SKM-1 (cell line): ENCODE data around the gene SEMA5B.

Experiments
- DNase-seq: peaks from one replicate; lab custom pipeline; 2025; ENCODE audit not compliant: unreplicated experiment; lab: John Stamatoyannopoulos, UW

The SEMA5B gene

DNA sequence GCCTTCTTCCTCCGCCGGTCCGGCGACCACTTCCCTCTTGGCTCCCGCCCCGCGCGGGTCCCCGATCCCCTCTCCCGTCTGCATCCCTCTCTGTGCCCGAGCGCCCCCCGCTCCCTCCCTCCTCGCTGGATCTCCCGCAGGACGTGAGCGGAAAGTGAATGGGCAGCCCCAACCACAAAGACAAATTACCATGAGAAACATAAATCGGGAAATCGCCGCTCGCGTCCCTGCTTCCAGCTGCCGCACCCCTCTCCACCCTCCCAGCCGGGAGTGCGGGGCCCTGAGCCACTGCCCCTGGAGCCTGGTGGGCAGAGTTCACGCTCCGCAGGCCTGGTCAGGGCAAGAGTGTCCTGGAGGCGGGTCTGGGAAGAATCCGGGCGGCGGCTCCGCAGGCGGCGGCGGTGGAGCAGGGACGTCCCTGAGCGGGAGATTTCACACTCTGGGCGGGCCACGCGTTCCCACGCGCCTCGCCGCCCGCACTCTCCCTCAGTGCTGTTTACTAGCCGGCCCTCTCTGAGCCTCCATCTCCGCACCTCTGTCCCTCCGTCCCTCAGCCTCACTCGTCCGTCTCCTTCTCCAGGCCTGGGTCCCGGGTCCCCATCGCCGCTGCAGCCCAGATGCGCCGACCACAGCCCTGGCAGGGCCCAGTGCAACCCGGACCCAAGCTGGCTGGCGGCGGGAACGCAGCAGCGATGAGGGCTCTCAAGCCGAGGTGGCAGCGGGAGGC, 835 bp downstream of the SEMA5B start:
- no peak for DNase-seq

DNA sequence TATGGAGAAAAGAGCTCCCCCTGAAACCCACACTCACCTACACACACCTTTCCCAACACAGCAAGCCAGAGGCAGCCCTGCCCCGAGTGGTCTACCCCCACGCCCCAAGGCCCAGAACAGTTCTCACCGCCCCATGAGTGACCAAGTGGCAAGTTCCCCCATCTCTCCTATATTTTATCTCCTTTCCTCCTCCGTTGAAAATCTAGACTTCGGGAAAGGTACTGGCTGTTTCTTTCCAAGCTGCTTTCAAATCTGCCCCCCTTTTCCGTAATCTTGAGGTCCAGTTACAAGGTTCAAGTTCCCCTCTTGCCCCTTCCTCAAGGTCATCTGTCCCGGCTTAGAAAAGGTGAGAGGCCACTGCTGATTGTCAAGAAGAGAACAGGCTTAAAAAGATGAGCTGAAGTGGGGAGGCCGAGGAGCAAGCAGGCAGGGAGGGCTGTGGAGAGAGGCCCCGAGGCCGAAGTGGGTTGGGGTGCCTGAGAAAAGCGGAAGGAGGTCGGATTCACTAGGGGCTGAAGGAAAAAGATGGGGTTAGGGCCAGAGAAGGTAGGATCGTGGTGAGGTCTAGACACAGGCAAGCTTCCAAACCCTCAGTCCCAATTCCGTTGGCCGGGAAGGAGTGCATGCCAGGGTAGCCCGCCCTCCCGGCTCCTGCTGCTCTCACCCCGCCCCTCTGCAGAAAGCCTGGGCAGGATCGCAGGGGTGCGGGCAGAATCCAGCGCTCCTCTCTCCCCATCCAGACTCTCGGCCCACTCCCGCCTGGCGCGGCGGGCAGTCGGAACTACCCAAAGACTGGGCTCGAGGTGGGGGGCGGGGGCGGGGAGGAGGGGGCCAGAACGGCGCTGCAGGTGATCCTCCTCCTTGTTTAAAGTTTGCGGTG, 1.7 kb downstream of the SEMA5B start:
- DNase-seq, result no peak

GRCh38 chr3:123024056-123024455, 3.5 kb downstream of the SEMA5B start:
- DNase-seq, result no peak

GRCh38 chr3:123021996-123022510, 5.5 kb downstream of the SEMA5B start:
- DNase-seq, result no peak

GRCh38 chr3:123021388-123021787, 6.2 kb downstream of the SEMA5B start:
- DNase-seq, result no peak

GRCh38 chr3:123020709-123021108, 6.9 kb downstream of the SEMA5B start:
- no peak for DNase-seq

GRCh38 chr3:123019591-123019990, 8.0 kb downstream of the SEMA5B start:
- DNase-seq, result no peak

DNA sequence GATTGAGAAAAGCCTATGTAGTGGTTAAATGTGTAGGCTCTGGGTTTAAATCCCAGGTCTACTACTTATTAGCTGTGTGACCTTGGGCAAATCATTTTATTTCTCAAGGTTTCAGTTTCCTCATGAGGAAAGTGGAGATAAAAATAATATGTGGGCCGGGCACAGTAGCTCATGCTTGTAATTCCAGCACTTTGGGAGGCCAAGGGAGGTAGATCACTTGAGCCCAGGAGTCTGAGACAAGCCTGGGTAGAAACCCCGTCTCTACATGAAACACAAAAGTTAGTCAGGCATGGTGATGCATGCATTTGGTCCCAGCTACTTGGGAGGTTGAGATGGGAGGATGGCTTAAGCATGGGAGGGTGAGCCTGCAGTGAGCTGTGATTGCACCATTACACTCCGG, 8.4 kb downstream of the SEMA5B start:
- no peak for DNase-seq

DNA sequence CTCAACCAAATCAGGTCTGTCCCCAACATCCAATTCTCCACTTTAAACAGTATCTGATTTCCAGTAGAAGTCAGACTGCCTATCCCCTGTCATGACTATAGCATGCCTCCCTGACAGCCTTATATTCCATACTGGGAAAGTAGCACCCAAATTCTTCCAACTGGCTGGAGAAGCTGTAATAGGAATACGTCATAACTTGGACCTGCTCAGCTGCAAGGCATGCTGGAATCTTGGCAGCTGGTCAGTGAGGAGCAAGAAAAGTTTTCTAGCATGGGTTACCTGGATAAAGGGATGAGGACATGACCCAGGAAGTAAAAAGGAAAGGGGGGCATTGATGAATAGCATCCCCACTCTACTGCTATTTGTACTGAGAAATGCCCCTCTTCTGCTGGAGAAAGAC, 8.9 kb downstream of the SEMA5B start:
- no peak for DNase-seq

DNA sequence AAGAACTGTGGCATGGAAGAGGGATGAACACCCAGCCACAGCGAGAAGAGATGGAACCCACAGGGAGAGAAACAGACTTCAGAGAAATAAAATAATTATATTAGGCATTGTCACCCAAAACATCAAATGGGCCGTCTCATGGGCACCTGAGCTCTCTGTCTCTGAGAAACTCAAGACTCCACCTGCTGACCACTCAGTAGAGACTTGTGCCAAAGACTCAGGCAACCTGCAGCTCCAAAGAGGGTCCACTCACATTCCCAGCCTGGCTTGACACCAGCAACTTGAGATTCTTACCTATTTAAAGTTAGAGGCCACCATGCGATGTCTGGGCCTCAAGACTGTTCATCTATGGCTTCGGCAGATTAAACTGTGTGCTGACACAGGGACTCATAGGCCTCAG, 12.0 kb downstream of the SEMA5B start:
- no peak for DNase-seq

GRCh38 chr3:123013876-123014275, 13.7 kb downstream of the SEMA5B start:
- no peak for DNase-seq

DNA sequence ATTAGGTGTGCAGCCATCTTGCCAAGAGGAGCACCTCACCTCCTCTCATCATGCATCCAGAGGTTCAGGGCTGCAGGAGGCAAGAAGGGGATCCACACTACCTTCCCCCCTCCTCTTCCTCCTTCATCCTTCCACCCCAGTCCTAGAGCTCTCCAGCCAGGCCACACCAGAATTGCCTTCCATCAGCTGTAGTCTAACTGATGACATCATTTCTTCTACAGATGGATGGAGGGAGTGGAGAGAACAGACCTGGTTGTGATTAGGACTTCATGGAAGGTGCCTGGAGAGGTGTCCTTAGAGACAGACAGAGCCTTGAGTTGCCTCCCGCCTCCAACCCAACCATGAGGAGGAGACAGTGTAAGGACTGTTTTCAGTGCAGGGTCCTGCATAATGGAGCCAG, 14.9 kb downstream of the SEMA5B start:
- no peak for DNase-seq

DNA sequence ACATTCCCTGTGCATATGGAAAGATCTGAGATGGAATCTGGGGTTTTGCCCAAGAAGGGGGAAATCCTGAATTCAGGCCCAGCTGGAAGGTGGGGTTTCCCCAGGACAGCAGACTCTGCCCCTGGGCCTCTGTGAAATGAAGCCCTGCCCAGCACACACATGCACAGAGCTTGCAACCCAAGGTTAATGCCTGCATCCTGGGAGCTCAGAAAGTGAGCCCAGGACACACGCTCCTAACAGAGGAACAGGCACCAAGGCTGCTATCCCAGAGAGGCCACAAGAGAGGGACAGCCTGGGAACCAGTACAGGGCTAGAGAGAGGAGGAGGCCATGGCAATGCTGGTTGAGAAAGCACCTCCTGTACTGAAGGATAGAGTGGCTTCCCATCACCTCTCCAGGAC, 16.1 kb downstream of the SEMA5B start:
- no peak for DNase-seq

GRCh38 chr3:123008840-123009239, 18.7 kb downstream of the SEMA5B start:
- DNase-seq, result no peak

GRCh38 chr3:123006609-123007008, 21.0 kb downstream of the SEMA5B start:
- no peak for DNase-seq

DNA sequence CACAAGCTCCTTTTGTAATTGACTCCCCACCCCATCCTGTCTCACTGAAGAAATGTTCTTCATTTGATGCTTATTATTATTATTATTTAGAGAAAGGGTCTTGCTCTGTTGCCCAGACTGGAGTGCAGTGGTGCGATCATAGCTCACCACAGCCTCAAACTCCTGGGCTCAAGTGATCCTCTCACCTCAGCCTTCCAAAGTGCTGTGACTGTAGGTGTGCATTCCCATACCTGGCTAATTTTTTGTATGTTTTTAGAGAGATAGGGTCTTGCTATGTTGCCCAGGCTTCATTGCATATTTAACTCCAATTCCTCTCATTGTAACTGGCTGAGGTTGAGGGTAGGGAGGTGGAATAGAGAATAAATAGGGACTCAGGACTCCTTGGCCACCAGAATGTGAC, 22.3 kb downstream of the SEMA5B start:
- DNase-seq, result no peak

DNA sequence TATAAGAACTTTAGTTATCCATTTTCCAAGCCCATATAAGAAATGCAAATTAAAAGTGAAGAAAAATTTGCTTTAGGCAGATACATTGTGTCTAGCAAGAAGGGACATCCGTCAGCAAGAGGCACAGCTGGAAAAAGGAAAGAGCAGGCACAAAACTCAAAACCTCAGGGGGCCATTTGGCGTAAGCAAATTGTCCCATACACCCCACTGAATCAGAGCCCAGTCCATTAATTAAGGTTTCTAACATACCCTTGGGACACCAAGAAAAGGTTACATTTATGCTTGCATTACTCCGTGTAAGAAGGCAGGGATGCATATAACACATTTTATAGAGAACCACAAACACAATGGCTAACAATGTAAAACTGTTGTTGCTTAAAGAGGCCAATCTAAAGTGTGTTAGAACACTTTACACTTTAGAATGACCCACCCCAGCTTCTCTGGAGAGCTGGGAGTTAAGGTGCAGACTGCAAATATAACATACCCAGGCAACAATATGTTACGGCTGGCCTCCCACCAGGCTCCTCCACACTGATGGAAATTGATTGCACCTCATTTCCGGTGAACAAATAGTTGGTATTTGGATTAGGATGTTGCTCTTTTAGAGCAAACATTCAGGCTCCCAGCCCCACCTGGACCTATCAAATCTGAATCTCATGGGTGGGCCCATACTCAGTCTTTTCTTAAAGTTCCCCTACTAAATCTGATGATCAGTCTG, 23.2 kb downstream of the SEMA5B start:
- DNase-seq, result no peak

DNA sequence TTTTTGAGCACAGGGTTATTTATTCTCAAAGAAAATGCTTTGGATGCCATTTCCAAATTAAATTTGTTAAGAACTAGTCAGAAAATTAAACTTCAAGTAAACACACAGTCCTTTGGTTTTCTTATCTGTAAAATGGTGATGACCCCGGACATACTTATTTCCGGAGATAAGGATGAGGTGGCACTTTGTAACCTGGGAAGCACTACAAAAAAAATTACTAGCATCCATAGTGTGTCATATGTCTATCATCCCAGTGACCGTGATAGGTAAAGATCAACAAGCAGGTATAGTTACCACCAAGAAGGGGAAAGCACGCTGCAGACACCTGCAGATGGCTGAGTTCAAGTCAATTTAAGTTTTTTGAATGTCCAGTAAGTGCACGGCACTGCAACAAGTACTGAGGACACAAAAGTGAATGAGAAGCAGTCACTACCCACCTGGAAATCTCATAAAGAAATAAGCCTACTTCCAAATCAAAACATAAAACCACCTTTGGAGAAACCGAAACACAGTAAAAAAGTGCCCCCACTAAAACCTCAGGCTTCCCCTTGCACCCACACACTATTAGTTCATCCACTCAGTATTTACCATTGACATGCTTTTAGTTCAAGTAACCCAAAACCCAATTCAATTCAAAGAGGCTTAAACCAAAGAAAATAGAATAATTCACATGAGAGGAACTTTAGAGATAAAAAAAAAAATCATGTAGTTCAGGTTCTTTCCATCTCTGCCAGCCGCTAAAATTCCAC, 24.6 kb downstream of the SEMA5B start:
- no peak for DNase-seq

DNA sequence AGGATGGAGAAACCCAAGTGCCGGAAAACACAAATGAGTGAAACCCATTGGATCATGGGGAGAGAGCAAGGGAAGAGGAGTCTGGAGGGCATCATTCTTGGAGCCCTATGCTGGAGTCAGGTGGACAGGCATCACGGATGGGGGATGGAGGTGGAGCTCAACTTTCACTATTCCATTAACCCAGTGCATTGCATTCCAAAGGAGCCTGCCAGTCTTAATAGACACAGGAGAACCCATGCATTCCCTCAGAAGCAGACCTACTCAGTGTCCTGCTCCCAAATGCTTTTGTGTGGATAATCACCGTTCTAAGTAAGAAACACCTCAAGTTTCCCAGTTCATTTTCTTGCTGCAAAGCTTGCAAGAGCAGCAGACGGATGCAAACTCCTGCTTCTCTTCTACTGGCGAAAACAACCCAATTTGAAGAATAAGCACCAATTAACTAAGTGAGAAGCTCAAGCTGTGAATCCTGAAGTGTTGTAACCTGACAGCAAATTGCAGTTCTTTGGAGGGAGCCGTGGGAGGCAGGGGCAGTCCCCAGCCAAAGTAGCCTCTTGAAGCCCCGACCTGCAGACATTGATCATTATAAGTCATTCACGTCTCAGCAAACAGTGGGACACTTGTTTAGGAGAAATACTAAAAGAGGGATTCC, 25.3 kb downstream of the SEMA5B start:
- no peak for DNase-seq

- DNase-seq, result no peak
Observed at GRCh38 chr3:122998856-122999255, 28.7 kb downstream of the SEMA5B start.
